Peyer's patch (tissue), 4 donors: Measurements from ENCODE around the gene TPBGL. TPM values are rescaled to one million over a fixed set of nuclear protein-coding genes. Genes with fewer than 3 reads are reported as not detected.

ENCODE experiments used
- DNase-seq, 3 donors: peaks; one replicate each; pipeline ENCODE4 v3.0.0-alpha.2; 2017 to 2019
- H3K27ac ChIP-seq, 4 donors: fragments of 200-600 bp; sonication (generic); one replicate each; pipeline ENCODE4 v1.5.1; 2016 to 2019
- H3K27me3 ChIP-seq, 2 donors: fragments of 200-600 bp; sonication (generic); one replicate each; pipeline ENCODE4 v1.5.1; 2019
- H3K36me3 ChIP-seq, 3 donors: fragments of 200-600 bp; sonication (generic); one replicate each; pipeline ENCODE4 v1.5.1; 2016 to 2019
- H3K4me1 ChIP-seq, 4 donors: fragments of 200-600 bp; sonication (generic); one replicate each; pipeline ENCODE4 v1.5.1; 2016 to 2019
- H3K4me3 ChIP-seq, 4 donors: fragments of 200-600 bp; sonication (generic); 1 replicate in 3 of 4; 2 replicates in 1 of 4; pipeline ENCODE4 v1.5.1; 2016 to 2019; ENCODE audit warnings: mild to moderate bottlenecking in 1 of 4
- H3K9me3 ChIP-seq, 4 donors: fragments of 200-600 bp; sonication (generic); one replicate each; pipeline ENCODE4 v1.5.1; 2016 to 2019; ENCODE audit warnings: mild to moderate bottlenecking in 1 of 4
- POLR2A ChIP-seq, 2 donors: fragments of 450-650 bp; IDR thresholded peaks; one replicate each; pipeline ENCODE4 v1.5.1; 2017; ENCODE audit warnings: antibody characterized with exemption in 2 of 2, mild to moderate bottlenecking in 2 of 2, moderate library complexity in 2 of 2
- total RNA-seq, 4 donors: library from RNA; depleted of rRNA; stranded (reverse); fragments of >200 nt; gene quantifications; one replicate each; pipeline ENCODE4 v1.1.0, GENCODE V29; 2016
- TF ChIP-seq, protein P1 (sequence below), 6 experiments: fragments of 450-650 bp in 4 of 6; fragments of 200-600 bp in 2 of 6; sonication (generic) in 1 of 6; IDR thresholded peaks; one replicate each; pipeline ENCODE4 v1.5.1; 2017 to 2019; ENCODE audit warnings: antibody characterized with exemption in 6 of 6, mild to moderate bottlenecking in 3 of 6, moderate library complexity in 1 of 6

Gene TPBGL
- total RNA-seq, 4 donors from 2014 or later = 0.35 TPM; not detected in 3

GRCh38 chr11:75281469-75282095 lies 41.0 kb downstream of the TPBGL start:
- no peaks in the 10 kb centered on the region for H3K27me3 ChIP-seq
- H3K9me3 ChIP-seq = no peaks in the 10 kb centered on the region
- peaks cover 0 to 88% (median 0%) of the 10 kb centered on the region in 3 donors for H3K36me3 ChIP-seq
- DNase-seq = peak in 1 of 3 donors; percentile 43
- H3K4me1 ChIP-seq = peaks cover 0 to 12% (median 0%) of the 10 kb centered on the region in 4 donors
- no peak overlapping the region for H3K4me3 ChIP-seq
- no peak overlapping the region for H3K27ac ChIP-seq
- TF ChIP-seq, protein P1, sequence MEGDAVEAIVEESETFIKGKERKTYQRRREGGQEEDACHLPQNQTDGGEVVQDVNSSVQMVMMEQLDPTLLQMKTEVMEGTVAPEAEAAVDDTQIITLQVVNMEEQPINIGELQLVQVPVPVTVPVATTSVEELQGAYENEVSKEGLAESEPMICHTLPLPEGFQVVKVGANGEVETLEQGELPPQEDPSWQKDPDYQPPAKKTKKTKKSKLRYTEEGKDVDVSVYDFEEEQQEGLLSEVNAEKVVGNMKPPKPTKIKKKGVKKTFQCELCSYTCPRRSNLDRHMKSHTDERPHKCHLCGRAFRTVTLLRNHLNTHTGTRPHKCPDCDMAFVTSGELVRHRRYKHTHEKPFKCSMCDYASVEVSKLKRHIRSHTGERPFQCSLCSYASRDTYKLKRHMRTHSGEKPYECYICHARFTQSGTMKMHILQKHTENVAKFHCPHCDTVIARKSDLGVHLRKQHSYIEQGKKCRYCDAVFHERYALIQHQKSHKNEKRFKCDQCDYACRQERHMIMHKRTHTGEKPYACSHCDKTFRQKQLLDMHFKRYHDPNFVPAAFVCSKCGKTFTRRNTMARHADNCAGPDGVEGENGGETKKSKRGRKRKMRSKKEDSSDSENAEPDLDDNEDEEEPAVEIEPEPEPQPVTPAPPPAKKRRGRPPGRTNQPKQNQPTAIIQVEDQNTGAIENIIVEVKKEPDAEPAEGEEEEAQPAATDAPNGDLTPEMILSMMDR (IDR thresholded peaks at IDR 0.05) = no peak
- TF ChIP-seq POLR2A (IDR thresholded peaks at IDR 0.05) = no peak

- DNase-seq = no peak
- TF ChIP-seq, protein P1 (IDR thresholded peaks at IDR 0.05) = no peak
- no peak for TF ChIP-seq POLR2A (IDR thresholded peaks at IDR 0.05)
- no peaks in the 10 kb centered on the region for H3K27me3 ChIP-seq
- no peaks in the 10 kb centered on the region for H3K9me3 ChIP-seq
- no peak overlapping the region for H3K4me3 ChIP-seq
- peaks cover 0 to 80% (median 0%) of the 10 kb centered on the region in 3 donors for H3K36me3 ChIP-seq
- peaks cover 0 to 12% (median 0%) of the 10 kb centered on the region in 4 donors for H3K4me1 ChIP-seq
- H3K27ac ChIP-seq = no peak overlapping the region
These were observed 42.9 kb downstream of the TPBGL start for GRCh38 chr11:75283391-75283931.

DNA sequence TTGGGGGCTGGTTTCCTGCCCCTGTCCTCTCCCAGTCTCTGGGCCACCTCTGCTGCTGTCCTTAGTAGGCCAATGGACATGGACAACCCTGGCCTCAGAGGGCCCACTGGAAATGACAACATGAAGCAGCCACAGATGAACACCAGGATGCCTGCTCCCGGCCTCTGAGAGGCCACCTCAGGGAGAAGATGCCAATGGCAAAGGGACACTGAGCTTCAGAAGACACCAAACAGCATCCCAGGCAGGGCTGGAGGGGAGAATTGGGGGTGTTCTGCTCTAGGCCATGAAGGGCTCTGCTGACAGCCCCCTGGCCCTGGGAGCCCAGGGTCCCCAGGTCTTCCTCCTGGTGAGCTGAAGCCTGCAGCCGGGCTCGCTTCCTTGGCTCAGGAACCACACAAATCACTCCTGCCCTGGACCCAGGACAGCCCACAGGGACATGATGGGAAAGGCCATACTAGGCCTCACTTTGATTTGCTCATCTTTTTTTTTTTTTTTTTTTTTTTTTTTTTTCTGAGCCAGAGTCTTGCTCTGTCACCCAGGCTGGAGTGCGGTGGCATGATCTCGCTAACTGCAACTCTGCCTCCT lies 45.3 kb downstream of the TPBGL start:
- no peaks in the 10 kb centered on the region for H3K27me3 ChIP-seq
- H3K9me3 ChIP-seq = no peaks in the 10 kb centered on the region
- no peak overlapping the region for H3K27ac ChIP-seq
- peaks cover 0 to 74% (median 0%) of the 10 kb centered on the region in 3 donors for H3K36me3 ChIP-seq
- no peak overlapping the region for H3K4me3 ChIP-seq
- no peak for DNase-seq
- TF ChIP-seq POLR2A (IDR thresholded peaks at IDR 0.05) = no peak
- TF ChIP-seq, protein P1 (IDR thresholded peaks at IDR 0.05) = no peak
- H3K4me1 ChIP-seq = peaks cover 0 to 6% (median 0%) of the 10 kb centered on the region in 4 donors

DNA sequence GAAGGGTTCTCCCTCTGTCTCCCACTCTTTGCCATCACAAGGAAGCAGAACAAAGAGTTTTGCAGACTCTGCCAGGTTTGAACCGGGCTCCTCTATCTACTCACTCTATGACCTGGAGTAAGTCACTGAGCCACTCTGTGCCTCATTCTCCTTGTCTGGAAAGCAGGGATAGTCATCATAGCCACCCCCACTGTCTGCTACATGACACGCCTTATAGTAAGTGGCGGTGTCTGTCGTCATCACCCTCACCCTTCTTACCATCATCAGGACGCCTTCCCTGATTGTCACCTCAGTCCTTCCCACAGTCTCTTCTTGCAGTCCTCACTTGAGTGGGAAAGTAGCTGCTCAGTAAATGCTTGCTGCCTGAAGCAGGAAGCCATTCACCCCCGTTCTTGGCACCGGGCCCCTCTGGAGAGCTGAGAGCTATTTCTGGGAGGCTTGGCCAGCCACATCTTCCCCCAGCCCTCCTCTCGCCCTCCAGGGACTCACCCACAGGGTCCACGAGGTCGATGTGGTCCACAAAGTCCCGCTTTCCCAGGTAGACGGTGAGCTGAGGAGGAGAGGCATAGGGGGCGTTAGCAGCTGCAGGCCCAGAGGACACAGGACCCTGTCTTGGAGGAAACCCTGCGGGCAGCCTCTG lies 46.4 kb downstream of the TPBGL start:
- DNase-seq = no peak
- Histone ChIP-seq H3K4me1 (no peaks in the 10 kb centered on the region), H3K4me3 (no peak overlapping the region), H3K27ac (no peak overlapping the region), H3K27me3 (no peaks in the 10 kb centered on the region), H3K36me3 (peaks cover 0 to 64% (median 0%) of the 10 kb centered on the region in 3 donors), H3K9me3 (no peaks in the 10 kb centered on the region)
- TF ChIP-seq POLR2A (IDR thresholded peaks at IDR 0.05) = no peak
- TF ChIP-seq, protein P1 (IDR thresholded peaks at IDR 0.05) = no peak

GRCh38 chr11:75287579-75287978 lies 47.0 kb downstream of the TPBGL start:
- Histone ChIP-seq H3K36me3 (peaks cover 0 to 57% (median 0%) of the 10 kb centered on the region in 3 donors), H3K4me1 (no peaks in the 10 kb centered on the region), H3K27ac (no peak overlapping the region), H3K27me3 (no peaks in the 10 kb centered on the region), H3K9me3 (no peaks in the 10 kb centered on the region), H3K4me3 (no peak overlapping the region)
- DNase-seq = no peak
- TF ChIP-seq, protein P1 (IDR thresholded peaks at IDR 0.05) = no peak
- TF ChIP-seq POLR2A (IDR thresholded peaks at IDR 0.05) = no peak
